Neural progenitor cell (in vitro differentiated cells): ENCODE data around the gene SLC4A9. TPM values are rescaled to one million over a fixed set of nuclear protein-coding genes. Genes with fewer than 3 reads are reported as not detected.
"Not testable (repeated sequence)": the region's sequence is repeated elsewhere in the genome, so short reads cannot be mapped to it uniquely, and the experiment has no call there.

Source experiments
- DNase-seq: peaks from one replicate; pipeline ENCODE4 v3.0.0-alpha.2; 2016; ENCODE audit warnings: low spot score
- H2AFZ ChIP-seq: fragments of 200-600 bp; sonication (generic); replicated peaks from 2 replicates; pipeline ENCODE4 v1.6.1; 2016; ENCODE audit warnings: antibody characterized with exemption
- H3F3A ChIP-seq: fragments of 200-600 bp; sonication (generic); 2 replicates; pipeline ENCODE4 v1.6.1; 2016; ENCODE audit warnings: antibody characterized with exemption, low read depth
- H3K27ac ChIP-seq: fragments of 200-600 bp; sonication (generic); 2 replicates; pipeline ENCODE4 v1.5.1; 2016; ENCODE audit warnings: mild to moderate bottlenecking
- H3K27me3 ChIP-seq: fragments of 200-600 bp; sonication (generic); 2 replicates; pipeline ENCODE4 v1.6.1; 2016; ENCODE audit warnings: mild to moderate bottlenecking, moderate library complexity
- H3K36me3 ChIP-seq: fragments of 200-600 bp; sonication (generic); 2 replicates; pipeline ENCODE4 v1.5.1; 2016
- H3K4me1 ChIP-seq: fragments of 200-600 bp; sonication (generic); 2 replicates; pipeline ENCODE4 v1.6.1; 2016; ENCODE audit warnings: mixed run types
- H3K4me2 ChIP-seq: fragments of 200-600 bp; sonication (generic); 2 replicates; pipeline ENCODE4 v1.6.1; 2016
- H3K4me3 ChIP-seq: fragments of 200-600 bp; sonication (generic); 2 replicates; pipeline ENCODE4 v1.5.1; 2016
- H3K79me2 ChIP-seq: fragments of 200-600 bp; sonication (generic); 2 replicates; pipeline ENCODE4 v1.6.1; 2016; ENCODE audit warnings: low read depth
- H3K9ac ChIP-seq: fragments of 200-600 bp; sonication (generic); 2 replicates; pipeline ENCODE4 v1.6.1; 2016
- H3K9me3 ChIP-seq: fragments of 200-600 bp; sonication (generic); 2 replicates; pipeline ENCODE4 v1.5.1; 2016; ENCODE audit warnings: low read depth
- H4K20me1 ChIP-seq: fragments of 200-600 bp; sonication (generic); 2 replicates; pipeline ENCODE4 v1.6.1; 2016; ENCODE audit warnings: low read depth
- H3K27ac Mint-ChIP-seq: 3 replicates; pipeline ENCODE4 v1.8.0; 2021; ENCODE audit warnings: mixed read lengths
- H3K27me3 Mint-ChIP-seq: 2 replicates; pipeline ENCODE4 v1.8.0; 2022; ENCODE audit warnings: low read depth, mild to moderate bottlenecking, inconsistent platforms, moderate library complexity, mixed read lengths; ENCODE audit not compliant: insufficient read depth
- H3K36me3 Mint-ChIP-seq: 3 replicates; pipeline ENCODE4 v1.8.0; 2021; ENCODE audit warnings: mixed read lengths
- H3K4me1 Mint-ChIP-seq: 3 replicates; pipeline ENCODE4 v1.8.0; 2021; ENCODE audit warnings: mixed read lengths
- H3K4me3 Mint-ChIP-seq: 3 replicates; pipeline ENCODE4 v1.8.0; 2021; ENCODE audit warnings: mild to moderate bottlenecking, moderate library complexity, mixed read lengths
- H3K9me3 Mint-ChIP-seq: 3 replicates; pipeline ENCODE4 v1.8.0; 2020; ENCODE audit warnings: mixed read lengths
- EZH2 ChIP-seq: fragments of 200-600 bp; sonication (generic); IDR thresholded peaks from 2 replicates; pipeline ENCODE4 v1.6.1; 2017; ENCODE audit warnings: antibody characterized with exemption, mild to moderate bottlenecking, moderate library complexity
- EZH2phosphoT487 ChIP-seq: fragments of 200-600 bp; sonication (generic); IDR thresholded peaks from 2 replicates; pipeline ENCODE4 v1.6.1; 2017; ENCODE audit warnings: antibody characterized with exemption
- total RNA-seq: library from RNA; depleted of rRNA; stranded (reverse); fragments of >200 nt; gene quantifications from 2 replicates; pipeline ENCODE4 v1.2.3, GENCODE V29; 2015; ENCODE audit warnings: low replicate concordance
- TF ChIP-seq, protein P1 (sequence below): fragments of 200-600 bp; sonication (generic); IDR thresholded peaks from 2 replicates; pipeline ENCODE4 v1.5.1; 2017; ENCODE audit warnings: antibody characterized with exemption, mild to moderate bottlenecking

Gene SLC4A9
- total RNA-seq, 1 donor from 2014 or later: not detected

DNA sequence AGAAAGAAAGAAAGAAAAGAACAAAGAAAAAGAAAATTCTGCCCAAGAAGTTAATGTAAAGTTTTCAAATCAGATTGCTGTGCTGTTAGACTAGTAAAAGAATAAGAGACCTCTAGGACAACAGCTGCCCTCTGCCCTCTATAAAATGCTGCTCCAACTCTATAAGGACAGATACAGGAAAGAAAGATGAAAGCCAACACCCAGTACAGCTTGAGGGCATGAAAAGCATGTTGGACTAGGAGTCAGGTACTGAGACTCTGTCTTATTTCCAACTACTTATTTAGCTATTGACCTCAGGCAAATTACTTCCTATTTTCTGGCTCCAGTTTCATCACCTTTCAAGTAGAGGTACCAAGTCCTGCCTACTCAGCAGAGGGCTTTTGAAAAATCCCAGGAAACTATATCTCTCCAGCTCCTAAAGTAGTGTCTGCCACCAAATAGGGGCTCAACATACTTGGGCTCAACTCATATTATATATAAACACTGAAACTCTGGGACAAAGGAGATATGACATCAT, 19.3 kb upstream of the SLC4A9 start:
- H3K9ac ChIP-seq: no peak overlapping the region
- peaks cover 10% of the 10 kb centered on the region for H3K4me1 Mint-ChIP-seq
- H3K4me3 Mint-ChIP-seq: no peak overlapping the region
- no peaks in the 10 kb centered on the region for H4K20me1 ChIP-seq
- DNase-seq: no peak
- H3K27ac Mint-ChIP-seq: no peak overlapping the region
- H3K9me3 Mint-ChIP-seq: no peaks in the 10 kb centered on the region
- H3K79me2 ChIP-seq: no peaks in the 10 kb centered on the region
- no peaks in the 10 kb centered on the region for H3K4me1 ChIP-seq
- H3K36me3 ChIP-seq: no peaks in the 10 kb centered on the region
- H3K4me3 ChIP-seq: no peak overlapping the region
- no peak overlapping the region for H2AFZ ChIP-seq
- peaks cover 17% of the 10 kb centered on the region for H3K27me3 ChIP-seq
- H3K9me3 ChIP-seq: no peaks in the 10 kb centered on the region
- H3K4me2 ChIP-seq: no peak overlapping the region
- H3K27ac ChIP-seq: no peak overlapping the region
- peaks cover 5% of the 10 kb centered on the region for H3K27me3 Mint-ChIP-seq
- TF ChIP-seq EZH2phosphoT487: no peak
- TF ChIP-seq EZH2: no peak
- H3F3A ChIP-seq: no peaks in the 10 kb centered on the region
- no peaks in the 10 kb centered on the region for H3K36me3 Mint-ChIP-seq

DNA sequence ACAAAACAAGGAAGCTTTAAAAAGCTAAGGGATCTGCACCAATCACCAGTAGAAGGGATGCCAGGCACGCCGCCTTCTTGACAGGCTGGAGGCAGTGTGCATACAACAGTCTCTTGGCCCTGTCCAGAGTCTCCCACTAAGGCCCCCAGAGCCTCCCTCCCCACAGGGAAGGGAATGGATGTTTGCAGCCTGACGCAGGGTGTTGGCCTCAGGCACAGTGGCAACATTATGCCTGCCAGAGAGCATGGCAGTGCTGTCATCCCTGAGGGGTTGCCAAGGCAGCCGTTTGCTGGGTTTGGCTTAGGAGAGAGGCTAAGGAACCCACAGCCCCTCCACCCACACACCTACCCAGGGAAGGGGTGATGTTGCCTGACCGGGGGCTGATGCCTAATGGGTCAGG, 18.4 kb upstream of the SLC4A9 start:
- H3K36me3 Mint-ChIP-seq: no peaks in the 10 kb centered on the region
- no peak overlapping the region for H3K4me2 ChIP-seq
- peaks cover 5% of the 10 kb centered on the region for H3K27me3 Mint-ChIP-seq
- no peaks in the 10 kb centered on the region for H3K36me3 ChIP-seq
- H3K4me1 Mint-ChIP-seq: peaks cover 4% of the 10 kb centered on the region
- no peak overlapping the region for H3K9ac ChIP-seq
- H3F3A ChIP-seq: peaks cover 4% of the 10 kb centered on the region
- H3K4me1 ChIP-seq: no peaks in the 10 kb centered on the region
- DNase-seq: no peak
- H4K20me1 ChIP-seq: no peaks in the 10 kb centered on the region
- H3K9me3 Mint-ChIP-seq: no peaks in the 10 kb centered on the region
- no peak overlapping the region for H2AFZ ChIP-seq
- no peaks in the 10 kb centered on the region for H3K9me3 ChIP-seq
- no peak overlapping the region for H3K27ac ChIP-seq
- TF ChIP-seq EZH2phosphoT487 (no peak), EZH2 (no peak)
- TF ChIP-seq, protein P1, sequence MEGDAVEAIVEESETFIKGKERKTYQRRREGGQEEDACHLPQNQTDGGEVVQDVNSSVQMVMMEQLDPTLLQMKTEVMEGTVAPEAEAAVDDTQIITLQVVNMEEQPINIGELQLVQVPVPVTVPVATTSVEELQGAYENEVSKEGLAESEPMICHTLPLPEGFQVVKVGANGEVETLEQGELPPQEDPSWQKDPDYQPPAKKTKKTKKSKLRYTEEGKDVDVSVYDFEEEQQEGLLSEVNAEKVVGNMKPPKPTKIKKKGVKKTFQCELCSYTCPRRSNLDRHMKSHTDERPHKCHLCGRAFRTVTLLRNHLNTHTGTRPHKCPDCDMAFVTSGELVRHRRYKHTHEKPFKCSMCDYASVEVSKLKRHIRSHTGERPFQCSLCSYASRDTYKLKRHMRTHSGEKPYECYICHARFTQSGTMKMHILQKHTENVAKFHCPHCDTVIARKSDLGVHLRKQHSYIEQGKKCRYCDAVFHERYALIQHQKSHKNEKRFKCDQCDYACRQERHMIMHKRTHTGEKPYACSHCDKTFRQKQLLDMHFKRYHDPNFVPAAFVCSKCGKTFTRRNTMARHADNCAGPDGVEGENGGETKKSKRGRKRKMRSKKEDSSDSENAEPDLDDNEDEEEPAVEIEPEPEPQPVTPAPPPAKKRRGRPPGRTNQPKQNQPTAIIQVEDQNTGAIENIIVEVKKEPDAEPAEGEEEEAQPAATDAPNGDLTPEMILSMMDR: no peak
- H3K27me3 ChIP-seq: peaks cover 19% of the 10 kb centered on the region
- H3K79me2 ChIP-seq: no peaks in the 10 kb centered on the region
- H3K4me3 ChIP-seq: no peak overlapping the region
- no peak overlapping the region for H3K27ac Mint-ChIP-seq
- no peak overlapping the region for H3K4me3 Mint-ChIP-seq

DNA sequence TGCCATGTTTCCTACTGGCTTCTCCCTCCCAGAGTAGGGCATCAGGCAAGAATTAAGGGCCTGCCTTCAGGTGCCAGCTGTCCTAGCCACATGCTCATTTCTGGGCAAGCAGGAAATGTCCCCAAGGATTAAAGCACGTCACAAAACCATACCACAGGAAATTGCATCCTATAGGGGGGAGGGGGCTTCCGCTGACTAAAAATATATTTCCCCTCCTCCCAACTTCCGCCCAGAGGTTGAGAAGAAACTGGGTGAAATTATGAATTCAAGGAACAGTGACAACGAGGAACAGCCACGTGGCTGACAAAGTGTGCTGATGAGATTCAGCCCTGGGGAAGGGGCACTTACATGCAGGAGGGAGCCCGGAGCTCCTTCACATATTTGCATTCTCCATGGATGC, 17.7 kb upstream of the SLC4A9 start:
- no peak overlapping the region for H3K27ac Mint-ChIP-seq

DNA sequence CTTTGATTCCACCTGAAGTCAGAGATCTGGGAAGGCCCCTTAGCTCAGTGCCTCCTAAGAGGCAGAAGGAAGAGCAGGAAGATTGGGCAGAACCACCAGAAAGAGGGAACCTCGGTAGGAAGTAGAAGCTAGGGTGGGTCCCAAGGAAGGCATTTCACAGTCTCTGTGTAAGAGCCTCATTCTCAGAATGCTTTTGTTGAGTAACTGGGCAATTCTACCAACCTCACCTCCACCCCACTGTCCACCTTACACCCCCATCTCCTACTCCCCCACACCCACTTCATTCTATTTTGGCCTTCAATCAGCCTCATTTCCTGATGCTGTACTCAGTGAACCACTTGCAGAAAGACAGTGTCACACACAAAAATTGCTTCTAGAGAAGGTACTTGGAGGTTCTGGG, 17.1 kb upstream of the SLC4A9 start:
- no peak overlapping the region for H3K4me2 ChIP-seq
- H3K27me3 ChIP-seq: peaks cover 19% of the 10 kb centered on the region
- no peak for TF ChIP-seq EZH2phosphoT487
- no peak for TF ChIP-seq EZH2
- TF ChIP-seq, protein P1: no peak
- H3K9me3 ChIP-seq: no peaks in the 10 kb centered on the region
- Mint-ChIP-seq H3K27ac (no peak overlapping the region), H3K4me3 (no peak overlapping the region), H3K9me3 (no peaks in the 10 kb centered on the region), H3K36me3 (no peaks in the 10 kb centered on the region), H3K27me3 (peaks cover 5% of the 10 kb centered on the region), H3K4me1 (peaks cover 6% of the 10 kb centered on the region)
- H4K20me1 ChIP-seq: no peaks in the 10 kb centered on the region
- no peaks in the 10 kb centered on the region for H3K79me2 ChIP-seq
- no peak overlapping the region for H2AFZ ChIP-seq
- no peak for DNase-seq
- H3K4me3 ChIP-seq: no peak overlapping the region
- no peak overlapping the region for H3K27ac ChIP-seq
- no peaks in the 10 kb centered on the region for H3K4me1 ChIP-seq
- no peaks in the 10 kb centered on the region for H3K36me3 ChIP-seq
- no peak overlapping the region for H3K9ac ChIP-seq
- peaks cover 15% of the 10 kb centered on the region for H3F3A ChIP-seq

More for the DNA sequence above, 17.7 kb upstream of the SLC4A9 start:
- no peaks in the 10 kb centered on the region for H3K4me1 ChIP-seq
- no peaks in the 10 kb centered on the region for H3K79me2 ChIP-seq
- no peak for DNase-seq
- H3K9me3 ChIP-seq: no peaks in the 10 kb centered on the region
- H3K4me2 ChIP-seq: no peak overlapping the region
- H4K20me1 ChIP-seq: no peaks in the 10 kb centered on the region
- no peak overlapping the region for H3K27ac ChIP-seq
- TF ChIP-seq EZH2 (no peak), EZH2phosphoT487 (no peak)
- TF ChIP-seq, protein P1: no peak
- Mint-ChIP-seq H3K4me1 (peaks cover 6% of the 10 kb centered on the region), H3K4me3 (no peak overlapping the region), H3K27me3 (peaks cover 5% of the 10 kb centered on the region), H3K9me3 (no peaks in the 10 kb centered on the region), H3K36me3 (no peaks in the 10 kb centered on the region)
- peaks cover 19% of the 10 kb centered on the region for H3K27me3 ChIP-seq
- no peak overlapping the region for H2AFZ ChIP-seq
- H3K9ac ChIP-seq: no peak overlapping the region
- peaks cover 11% of the 10 kb centered on the region for H3F3A ChIP-seq
- H3K36me3 ChIP-seq: no peaks in the 10 kb centered on the region
- no peak overlapping the region for H3K4me3 ChIP-seq

DNA sequence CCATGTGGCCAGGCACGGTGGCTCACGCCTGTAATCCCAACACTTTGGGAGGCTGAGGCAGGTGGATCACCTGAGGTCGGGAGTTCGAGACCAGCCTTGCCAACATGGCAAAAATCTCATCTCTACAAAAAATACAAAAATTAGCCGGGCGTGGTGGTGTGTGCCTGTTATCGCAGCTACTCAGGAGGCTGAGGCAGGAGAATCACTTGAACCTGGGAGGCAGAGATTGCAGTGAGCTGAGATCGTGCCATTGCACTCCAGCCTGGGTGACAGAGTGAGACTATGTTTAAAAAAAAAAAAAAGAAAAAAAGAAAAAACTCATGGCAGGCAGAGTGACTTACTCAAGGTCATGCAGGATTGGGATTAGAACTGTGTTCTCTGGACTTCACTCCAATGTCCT, 16.1 kb upstream of the SLC4A9 start:
- not testable (repeated sequence) for H3K4me1 ChIP-seq, H3K4me3 ChIP-seq, H3K9me3 Mint-ChIP-seq, H3K27ac ChIP-seq, H3K4me3 Mint-ChIP-seq, H3K27me3 Mint-ChIP-seq, DNase-seq, H3K4me2 ChIP-seq, H3K27ac Mint-ChIP-seq, H3K9ac ChIP-seq, H3K79me2 ChIP-seq, H2AFZ ChIP-seq, H3K36me3 ChIP-seq, H3K36me3 Mint-ChIP-seq, H3K4me1 Mint-ChIP-seq, H4K20me1 ChIP-seq, H3K9me3 ChIP-seq
- H3K27me3 ChIP-seq: peaks cover 20% of the 10 kb centered on the region
- H3F3A ChIP-seq: peaks cover 15% of the 10 kb centered on the region
